Parathyroid adenoma (tissue), 2 donors: ENCODE results near the gene SQOR.

Source experiments
- H2AFZ ChIP-seq: fragments of 300-600 bp; sonication (generic); one replicate; pipeline ENCODE4 v1.7.0; 2017; ENCODE audit warnings: antibody characterized with exemption, mild to moderate bottlenecking
- H3K27ac ChIP-seq: fragments of 300-600 bp; sonication (generic); one replicate; pipeline ENCODE4 v1.7.0; 2017
- H3K27me3 ChIP-seq: fragments of 300-600 bp; sonication (generic); one replicate; pipeline ENCODE4 v1.7.0; 2017; ENCODE audit warnings: low read length; ENCODE audit not compliant: control insufficient read depth, insufficient read depth
- H3K36me3 ChIP-seq: fragments of 300-600 bp; sonication (generic); one replicate; pipeline ENCODE4 v1.7.0; 2017; ENCODE audit warnings: low read length; ENCODE audit not compliant: control insufficient read depth, insufficient read depth
- H3K4me1 ChIP-seq: fragments of 300-600 bp; sonication (generic); one replicate; pipeline ENCODE4 v1.7.0; 2017; ENCODE audit warnings: control low read depth
- H3K4me2 ChIP-seq: fragments of 300-600 bp; sonication (generic); one replicate; pipeline ENCODE4 v1.7.0; 2017; ENCODE audit warnings: low read length
- H3K4me3 ChIP-seq: fragments of 300-600 bp; sonication (generic); one replicate; pipeline ENCODE4 v1.7.0; 2017; ENCODE audit warnings: low read depth, low read length
- H3K79me2 ChIP-seq: fragments of 300-600 bp; sonication (generic); one replicate; pipeline ENCODE4 v1.7.0; 2017; ENCODE audit warnings: control low read depth
- H3K9ac ChIP-seq: fragments of 300-600 bp; sonication (generic); one replicate; pipeline ENCODE4 v1.7.0; 2017; ENCODE audit warnings: mild to moderate bottlenecking
- H3K9me3 ChIP-seq: fragments of 300-600 bp; sonication (generic); one replicate; pipeline ENCODE4 v1.7.0; 2017; ENCODE audit warnings: low read length; ENCODE audit not compliant: control insufficient read depth
- TF ChIP-seq, protein P1 (sequence below): fragments of 300-600 bp; sonication (generic); IDR thresholded peaks from one replicate; pipeline ENCODE4 v1.7.0; 2017; ENCODE audit warnings: antibody characterized with exemption, mild to moderate bottlenecking
- donor health status: primary hyperparathyroidism.

SQOR gene

DNA sequence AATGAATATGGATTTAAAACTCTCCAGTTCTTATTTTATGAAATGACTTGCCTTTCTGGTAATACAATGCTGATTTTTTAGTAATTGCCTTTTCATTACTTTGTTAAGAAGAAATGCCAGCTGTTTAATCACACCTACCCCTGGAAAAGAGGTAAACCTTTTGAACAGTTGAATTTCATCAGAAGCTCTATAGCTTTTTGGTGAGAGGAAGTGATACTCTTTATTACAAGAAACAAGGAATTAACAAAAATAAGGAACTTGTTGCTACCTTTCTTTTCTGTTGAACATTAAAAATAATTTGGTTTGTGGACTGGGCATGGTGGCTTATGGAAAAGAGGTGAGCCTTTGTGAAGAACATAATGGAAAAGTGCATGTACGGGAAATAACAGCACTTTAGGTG, 28.0 kb upstream of the SQOR start:
- H3K9me3 ChIP-seq: no peaks in the 10 kb centered on the region
- no peak overlapping the region for H3K4me3 ChIP-seq
- no peak overlapping the region for H3K4me2 ChIP-seq
- no peaks in the 10 kb centered on the region for H3K27me3 ChIP-seq
- no peak overlapping the region for H3K27ac ChIP-seq
- TF ChIP-seq, protein P1, sequence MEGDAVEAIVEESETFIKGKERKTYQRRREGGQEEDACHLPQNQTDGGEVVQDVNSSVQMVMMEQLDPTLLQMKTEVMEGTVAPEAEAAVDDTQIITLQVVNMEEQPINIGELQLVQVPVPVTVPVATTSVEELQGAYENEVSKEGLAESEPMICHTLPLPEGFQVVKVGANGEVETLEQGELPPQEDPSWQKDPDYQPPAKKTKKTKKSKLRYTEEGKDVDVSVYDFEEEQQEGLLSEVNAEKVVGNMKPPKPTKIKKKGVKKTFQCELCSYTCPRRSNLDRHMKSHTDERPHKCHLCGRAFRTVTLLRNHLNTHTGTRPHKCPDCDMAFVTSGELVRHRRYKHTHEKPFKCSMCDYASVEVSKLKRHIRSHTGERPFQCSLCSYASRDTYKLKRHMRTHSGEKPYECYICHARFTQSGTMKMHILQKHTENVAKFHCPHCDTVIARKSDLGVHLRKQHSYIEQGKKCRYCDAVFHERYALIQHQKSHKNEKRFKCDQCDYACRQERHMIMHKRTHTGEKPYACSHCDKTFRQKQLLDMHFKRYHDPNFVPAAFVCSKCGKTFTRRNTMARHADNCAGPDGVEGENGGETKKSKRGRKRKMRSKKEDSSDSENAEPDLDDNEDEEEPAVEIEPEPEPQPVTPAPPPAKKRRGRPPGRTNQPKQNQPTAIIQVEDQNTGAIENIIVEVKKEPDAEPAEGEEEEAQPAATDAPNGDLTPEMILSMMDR: no peak
- no peak overlapping the region for H2AFZ ChIP-seq
- no peak overlapping the region for H3K9ac ChIP-seq
- H3K4me1 ChIP-seq: no peaks in the 10 kb centered on the region
- no peaks in the 10 kb centered on the region for H3K36me3 ChIP-seq
- no peaks in the 10 kb centered on the region for H3K79me2 ChIP-seq

DNA sequence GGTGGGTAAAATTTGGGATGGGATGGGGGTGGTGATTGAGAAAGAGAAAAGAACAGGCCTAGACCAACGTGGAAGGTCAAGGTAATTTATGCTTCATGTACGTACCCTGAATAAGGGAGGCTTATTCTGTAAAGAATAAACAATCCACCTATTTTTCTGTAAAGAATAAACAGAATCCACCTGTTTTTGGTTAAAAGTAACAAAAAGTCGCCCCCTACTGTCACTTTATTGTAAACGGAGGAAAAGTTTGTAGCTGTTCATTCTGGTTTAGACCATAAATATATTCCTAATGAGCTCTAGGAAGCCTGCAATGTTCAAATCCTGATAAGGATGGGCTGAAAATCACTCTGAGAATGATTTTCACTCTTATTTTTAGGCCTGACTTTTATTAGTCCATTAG, 23.5 kb upstream of the SQOR start:
- Histone ChIP-seq H3K4me2 (no peak overlapping the region), H3K4me3 (no peak overlapping the region), H3K9me3 (no peaks in the 10 kb centered on the region), H3K27me3 (no peaks in the 10 kb centered on the region), H2AFZ (no peak overlapping the region), H3K36me3 (no peaks in the 10 kb centered on the region), H3K4me1 (no peaks in the 10 kb centered on the region), H3K27ac (no peak overlapping the region), H3K9ac (no peak overlapping the region), H3K79me2 (no peaks in the 10 kb centered on the region)
- TF ChIP-seq, protein P1: peak; percentile 26

DNA sequence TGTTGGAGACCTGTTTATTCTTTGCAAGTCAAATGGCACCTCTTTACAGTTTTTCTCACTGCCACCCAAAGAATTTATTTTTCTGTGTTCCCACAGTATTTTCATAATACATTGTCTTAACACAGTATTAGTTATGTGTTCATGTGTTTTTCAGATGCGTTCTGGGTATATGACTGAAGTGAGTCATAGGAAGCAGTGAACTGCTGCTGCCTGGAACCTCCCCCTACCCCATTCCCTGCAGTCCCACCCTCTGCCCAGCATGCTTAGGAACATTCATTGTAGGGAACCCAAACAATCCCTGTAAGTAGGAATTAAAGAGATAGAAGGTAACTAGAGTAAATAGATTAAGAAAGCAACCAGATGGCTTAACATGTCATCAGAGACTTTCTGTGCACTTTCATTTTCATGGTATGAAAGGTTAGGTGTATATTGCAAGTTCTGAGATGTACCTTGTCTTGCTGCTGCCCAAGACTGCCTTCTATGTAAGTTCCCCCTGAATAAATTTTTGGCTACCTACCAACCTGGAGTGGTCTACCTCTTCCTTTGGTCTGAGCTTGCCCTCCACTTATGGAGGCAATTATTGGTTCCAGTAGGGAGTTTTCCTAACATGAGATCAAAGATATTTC, 21.9 kb upstream of the SQOR start:
- TF ChIP-seq, protein P1: no peak
- H3K4me3 ChIP-seq: no peak overlapping the region
- H2AFZ ChIP-seq: no peak overlapping the region
- H3K9ac ChIP-seq: no peak overlapping the region
- H3K4me2 ChIP-seq: no peak overlapping the region
- H3K27ac ChIP-seq: no peak overlapping the region
- no peaks in the 10 kb centered on the region for H3K79me2 ChIP-seq
- H3K9me3 ChIP-seq: no peaks in the 10 kb centered on the region
- H3K4me1 ChIP-seq: no peaks in the 10 kb centered on the region
- H3K27me3 ChIP-seq: no peaks in the 10 kb centered on the region
- H3K36me3 ChIP-seq: no peaks in the 10 kb centered on the region

DNA sequence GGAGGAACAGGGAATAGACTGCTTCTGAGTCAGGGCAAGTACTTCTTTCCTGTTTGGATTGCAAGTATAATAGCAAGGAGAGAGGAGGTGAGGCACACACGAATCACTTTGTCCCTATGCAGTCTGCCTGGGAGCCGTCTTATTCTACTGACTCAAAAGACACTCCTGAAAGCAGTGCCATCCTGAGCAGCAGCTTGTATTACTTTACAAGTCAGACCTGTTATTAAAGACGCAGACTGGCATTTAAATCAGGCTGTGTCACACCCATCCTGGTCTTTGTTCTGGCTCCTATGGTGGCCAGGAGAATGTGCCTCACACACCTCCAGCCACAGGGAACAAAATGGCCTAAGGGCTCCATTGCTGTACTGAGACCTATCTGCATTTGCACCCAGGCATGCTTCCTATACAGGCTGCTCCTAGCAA, 17.9 kb upstream of the SQOR start:
- Histone ChIP-seq H3K4me2 (no peak overlapping the region), H3K36me3 (no peaks in the 10 kb centered on the region), H3K9ac (no peak overlapping the region), H3K27me3 (no peaks in the 10 kb centered on the region), H3K27ac (no peak overlapping the region), H3K4me1 (no peaks in the 10 kb centered on the region), H3K9me3 (no peaks in the 10 kb centered on the region), H3K4me3 (no peak overlapping the region), H2AFZ (no peak overlapping the region), H3K79me2 (no peaks in the 10 kb centered on the region)
- TF ChIP-seq, protein P1: no peak

DNA sequence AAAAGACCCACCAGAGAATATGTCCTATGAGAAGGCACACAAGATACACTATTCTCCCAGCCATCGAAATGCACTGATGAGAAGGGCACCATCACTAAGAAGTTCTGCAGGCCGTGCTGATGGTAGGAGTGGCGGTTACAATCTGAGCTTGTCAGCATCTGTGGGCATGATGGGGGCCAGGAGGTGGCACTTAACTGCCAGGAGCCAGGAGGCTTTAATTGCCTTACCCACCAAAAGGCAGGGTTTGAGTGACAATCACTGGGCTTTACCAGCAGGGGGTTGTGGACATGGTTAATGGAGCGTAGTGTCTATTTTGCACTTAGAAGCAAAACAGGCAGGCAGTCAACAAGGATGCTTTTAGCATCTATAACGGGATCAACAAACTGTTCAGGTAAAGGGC, 16.0 kb upstream of the SQOR start:
- H3K9me3 ChIP-seq: no peaks in the 10 kb centered on the region
- no peak overlapping the region for H3K27ac ChIP-seq
- no peaks in the 10 kb centered on the region for H3K27me3 ChIP-seq
- no peak overlapping the region for H2AFZ ChIP-seq
- H3K79me2 ChIP-seq: no peaks in the 10 kb centered on the region
- H3K36me3 ChIP-seq: no peaks in the 10 kb centered on the region
- H3K4me3 ChIP-seq: no peak overlapping the region
- H3K4me1 ChIP-seq: no peaks in the 10 kb centered on the region
- no peak overlapping the region for H3K4me2 ChIP-seq
- TF ChIP-seq, protein P1: no peak
- no peak overlapping the region for H3K9ac ChIP-seq
